Stimulated activated CD4-positive, alpha-beta T cell treated with anti-CD3 and anti-CD28 coated beads, Interleukin-1b, Interleukin-23, amount 100 ng/mL, for 4 hours (primary cell): ENCODE results near the gene DIPK1C.
A peak's percentile ranks its signal among the peaks of the same experiment; 100 is the strongest.
"Not testable (repeated sequence)": the region's sequence is repeated elsewhere in the genome, so short reads cannot be mapped to it uniquely, and the experiment has no call there.

ENCODE experiments used
- DNase-seq, 2 donors: peaks; one replicate each; pipeline ENCODE4 v3.0.0-alpha.2; 2020; ENCODE audit warnings: low read depth in 2 of 2

The DIPK1C gene

DNA sequence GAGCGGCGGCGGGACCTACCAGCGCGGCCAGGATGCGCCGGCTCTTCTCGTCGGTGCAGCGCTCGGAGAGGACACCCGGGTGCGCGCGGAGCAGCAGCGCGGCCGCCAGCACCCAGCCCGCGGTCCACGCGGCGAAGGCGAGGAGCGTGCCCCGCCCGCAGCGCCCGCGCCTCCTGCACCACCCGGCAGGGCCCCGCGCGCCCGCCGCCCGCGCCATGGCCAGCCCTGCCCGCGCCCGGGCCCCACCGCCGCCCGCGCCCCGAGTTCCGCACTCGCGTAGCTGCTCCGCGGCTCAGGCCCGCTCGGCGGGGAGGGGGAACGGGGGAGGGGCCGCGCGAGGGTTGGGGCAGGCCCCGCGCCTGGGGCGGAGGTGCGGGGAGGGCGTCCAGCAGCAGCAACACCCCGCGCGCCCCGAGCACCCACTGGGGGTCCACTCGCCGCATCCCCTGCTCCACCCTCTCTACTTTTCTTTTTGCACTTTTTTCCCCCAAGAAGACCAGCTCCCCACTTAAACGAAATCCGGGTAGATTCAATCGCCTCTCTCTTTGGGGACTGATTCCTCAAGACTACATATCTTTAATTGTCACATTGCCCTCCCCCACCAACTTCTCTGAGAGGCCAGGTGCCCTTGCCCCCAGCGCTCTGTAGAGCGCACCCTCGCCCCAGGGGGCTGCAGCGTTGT lies at the start of gene DIPK1C:
Gene DIPK1C (minus strand): TSS at position 266 of the 682 bp plus-strand sequence. CDS start 49 bp downstream, at position 217.
- DNase-seq, result peak in 1 of 2 donors; percentile 3

DNA sequence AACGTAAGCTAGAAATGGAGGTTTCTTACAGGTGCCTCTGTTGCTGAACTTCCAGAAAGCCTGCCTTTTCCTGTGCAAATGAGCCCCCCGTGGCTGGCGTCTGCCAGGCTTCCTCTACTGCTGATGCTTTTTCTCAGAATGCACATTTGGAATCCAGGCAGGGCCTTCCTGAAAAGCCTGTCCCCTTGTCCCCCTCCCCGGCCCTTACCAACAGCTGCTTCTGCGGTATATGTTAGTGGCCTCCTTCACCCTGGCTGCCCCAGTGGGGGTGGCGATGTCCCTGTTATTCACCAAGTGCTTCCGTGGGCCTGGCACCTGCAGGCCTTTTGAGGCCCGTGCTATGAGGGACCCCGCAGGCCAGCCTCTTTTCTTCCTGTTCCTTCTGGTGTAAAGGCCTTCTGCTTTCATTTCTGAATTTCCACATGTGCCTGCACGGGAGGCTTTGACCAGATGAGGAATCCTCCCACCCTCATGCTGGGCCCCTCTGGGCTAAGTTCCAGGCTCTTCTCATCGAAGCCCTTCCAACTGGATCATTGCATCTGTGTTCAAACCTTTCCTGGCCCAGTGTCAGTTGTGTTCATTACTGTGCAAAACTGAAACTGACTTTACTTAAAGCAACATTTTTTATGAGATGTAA lies 49.5 kb upstream of the DIPK1C start:
- DNase-seq, result no peak

DNA sequence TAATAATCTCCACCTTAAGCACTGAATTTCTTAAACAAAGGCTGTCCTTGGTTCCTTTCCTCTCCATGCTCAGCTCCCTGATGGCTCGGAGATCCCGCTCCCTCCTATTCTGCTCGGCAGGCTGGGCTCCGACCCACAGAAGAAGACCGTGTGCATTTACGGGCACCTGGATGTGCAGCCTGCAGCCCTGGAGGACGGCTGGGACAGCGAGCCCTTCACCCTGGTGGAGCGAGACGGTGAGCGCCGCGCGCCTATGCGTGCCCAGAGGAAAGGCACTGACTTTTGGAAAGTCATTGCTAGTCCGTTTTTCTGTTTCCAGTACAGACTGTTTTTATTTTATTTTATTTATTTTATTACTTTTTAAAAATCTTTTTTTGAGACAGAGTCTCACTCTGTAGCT lies 48.7 kb upstream of the DIPK1C start:
- no peak for DNase-seq

DNA sequence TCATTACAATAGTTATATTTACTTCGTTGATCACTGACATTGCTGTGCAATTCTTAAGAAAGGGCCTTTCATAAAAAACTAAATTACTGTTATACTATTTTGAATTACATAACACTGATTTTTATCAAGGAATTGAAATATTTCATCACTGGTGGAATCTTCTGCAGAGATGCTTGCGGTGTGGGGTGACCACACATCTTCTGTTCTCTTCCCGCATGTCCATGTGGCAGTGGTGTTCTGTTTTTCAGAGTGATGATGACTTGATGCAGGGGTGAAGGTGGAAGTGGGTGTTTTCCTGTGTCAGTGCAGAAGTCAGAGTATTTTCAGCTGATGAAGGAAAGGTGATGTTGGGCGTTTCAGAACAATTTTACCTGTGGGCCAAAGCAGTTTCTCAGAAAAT lies 46.0 kb upstream of the DIPK1C start:
- no peak for DNase-seq

DNA sequence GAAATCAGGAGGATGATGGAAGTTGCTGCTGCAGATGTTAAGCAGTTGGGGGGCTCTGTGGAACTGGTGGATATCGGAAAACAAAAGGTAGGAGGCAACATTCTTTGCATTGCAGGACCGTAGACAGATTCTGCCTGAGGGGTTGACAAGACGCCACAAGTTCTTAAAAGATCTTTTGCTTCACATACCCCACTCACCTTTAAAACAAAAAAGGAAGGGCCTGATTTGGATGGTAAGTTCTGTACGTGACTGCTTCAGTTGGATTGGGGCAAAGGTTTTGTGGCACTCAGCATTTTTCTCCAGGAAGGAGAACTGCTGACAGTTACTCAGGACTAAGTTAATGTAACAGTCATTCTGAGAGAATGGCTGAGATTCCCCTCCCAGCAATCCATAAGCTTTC lies 44.3 kb upstream of the DIPK1C start:
- no peak for DNase-seq

GRCh38 chr18:74500774-74501173 lies 43.7 kb upstream of the DIPK1C start:
- not testable (repeated sequence) for DNase-seq

DNA sequence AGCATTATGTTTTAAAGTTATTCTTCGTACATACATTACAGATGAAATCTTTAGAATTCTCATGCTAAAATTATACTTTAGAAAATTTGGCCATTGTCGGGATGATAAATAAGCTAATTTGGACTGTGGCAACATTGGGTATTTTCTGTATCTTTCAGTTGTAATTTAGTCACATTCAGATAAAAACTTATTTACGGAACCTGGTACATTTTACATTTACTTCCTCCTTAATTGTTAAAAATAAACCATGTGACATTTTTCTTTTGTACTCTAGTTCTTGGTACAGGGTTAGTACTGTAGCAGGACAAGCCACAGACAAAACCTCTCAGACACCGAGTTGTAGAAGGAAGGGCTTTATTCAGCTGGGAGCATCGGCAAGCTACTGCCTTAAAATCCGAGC lies 43.3 kb upstream of the DIPK1C start:
- DNase-seq, result no peak

GRCh38 chr18:74499633-74500032 lies 42.5 kb upstream of the DIPK1C start:
- peak in 1 of 2 donors; percentile 30 for DNase-seq

- peak; percentile 67 to 68 for DNase-seq
Measured at GRCh38 chr18:74498712-74499627, 41.9 kb upstream of the DIPK1C start.

DNA sequence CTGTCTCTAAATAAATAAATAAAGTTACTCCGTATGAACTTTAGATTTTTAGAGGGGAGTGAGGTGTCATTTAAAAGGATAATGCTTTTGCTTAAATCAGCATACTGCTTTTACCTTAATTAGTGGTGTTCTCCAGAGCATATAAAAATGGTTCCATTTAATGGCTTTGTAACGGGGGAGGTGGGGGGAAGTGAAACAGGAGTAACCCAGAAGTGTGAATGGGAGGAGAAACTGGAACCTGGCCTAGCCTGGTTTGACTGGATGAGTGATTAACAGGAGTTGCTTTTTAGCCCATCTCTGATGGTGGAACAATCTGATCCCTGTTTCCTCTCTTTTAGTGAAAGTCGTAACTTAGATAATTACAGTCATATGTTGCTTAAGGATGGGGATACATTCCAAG lies 40.7 kb upstream of the DIPK1C start:
- no peak for DNase-seq

DNA sequence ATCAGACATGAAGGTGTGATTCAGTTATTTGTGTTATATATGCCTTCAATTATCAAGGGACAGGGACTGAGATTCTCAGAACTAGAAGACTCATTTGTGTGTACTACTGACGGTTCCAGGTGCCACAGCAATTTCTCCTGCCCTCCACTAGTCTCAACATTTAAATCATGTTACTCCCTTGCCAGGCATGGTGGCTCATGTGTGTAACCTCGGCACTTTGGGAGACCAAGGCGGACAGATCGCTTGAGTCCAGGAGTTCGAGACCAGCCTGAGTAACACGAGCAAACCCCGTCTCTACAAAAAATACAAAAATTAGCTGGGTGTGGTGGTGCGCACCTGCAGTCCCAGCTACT lies 40.2 kb upstream of the DIPK1C start:
- no peak for DNase-seq

DNA sequence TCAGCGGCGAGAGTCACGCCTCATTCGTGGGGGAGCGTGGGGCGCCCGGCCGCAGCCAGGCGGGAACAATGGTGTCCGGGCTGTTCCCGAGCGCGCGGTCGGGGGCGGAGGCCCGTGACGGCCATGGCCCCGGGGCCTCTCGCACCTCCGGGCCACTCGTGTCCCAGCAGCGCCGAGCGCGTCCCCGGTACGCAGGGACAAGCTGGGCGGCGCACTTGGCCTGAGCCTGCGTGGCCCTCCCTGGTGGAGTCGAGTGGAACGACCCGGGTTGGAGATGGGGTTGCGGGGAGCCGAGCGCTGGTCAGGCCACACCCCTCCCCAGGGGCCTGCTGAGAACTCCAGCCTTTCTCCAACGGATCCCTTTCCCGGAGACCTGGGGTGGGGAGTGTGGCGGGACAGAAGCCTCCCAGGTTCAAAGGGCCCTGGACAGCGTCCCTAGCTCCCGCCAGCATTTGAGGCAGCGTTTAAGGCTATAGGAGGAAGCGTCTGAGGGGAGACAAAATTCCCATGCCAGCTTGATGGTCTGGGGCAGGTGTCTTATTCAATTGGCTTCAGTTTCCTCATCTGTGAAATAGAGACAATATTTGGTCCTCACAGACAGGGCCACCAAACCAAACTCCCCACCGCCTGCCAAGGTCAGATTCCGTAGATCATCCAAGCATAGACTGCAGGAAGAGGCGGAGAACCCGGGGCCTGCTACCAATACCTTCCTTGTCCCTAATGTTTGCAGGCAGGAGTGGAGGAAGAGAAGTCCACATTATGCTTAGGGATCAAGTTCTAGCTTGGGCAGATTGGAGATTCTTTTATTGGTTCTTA lies 39.6 kb upstream of the DIPK1C start:
- peak; percentile 12 to 27 for DNase-seq

DNA sequence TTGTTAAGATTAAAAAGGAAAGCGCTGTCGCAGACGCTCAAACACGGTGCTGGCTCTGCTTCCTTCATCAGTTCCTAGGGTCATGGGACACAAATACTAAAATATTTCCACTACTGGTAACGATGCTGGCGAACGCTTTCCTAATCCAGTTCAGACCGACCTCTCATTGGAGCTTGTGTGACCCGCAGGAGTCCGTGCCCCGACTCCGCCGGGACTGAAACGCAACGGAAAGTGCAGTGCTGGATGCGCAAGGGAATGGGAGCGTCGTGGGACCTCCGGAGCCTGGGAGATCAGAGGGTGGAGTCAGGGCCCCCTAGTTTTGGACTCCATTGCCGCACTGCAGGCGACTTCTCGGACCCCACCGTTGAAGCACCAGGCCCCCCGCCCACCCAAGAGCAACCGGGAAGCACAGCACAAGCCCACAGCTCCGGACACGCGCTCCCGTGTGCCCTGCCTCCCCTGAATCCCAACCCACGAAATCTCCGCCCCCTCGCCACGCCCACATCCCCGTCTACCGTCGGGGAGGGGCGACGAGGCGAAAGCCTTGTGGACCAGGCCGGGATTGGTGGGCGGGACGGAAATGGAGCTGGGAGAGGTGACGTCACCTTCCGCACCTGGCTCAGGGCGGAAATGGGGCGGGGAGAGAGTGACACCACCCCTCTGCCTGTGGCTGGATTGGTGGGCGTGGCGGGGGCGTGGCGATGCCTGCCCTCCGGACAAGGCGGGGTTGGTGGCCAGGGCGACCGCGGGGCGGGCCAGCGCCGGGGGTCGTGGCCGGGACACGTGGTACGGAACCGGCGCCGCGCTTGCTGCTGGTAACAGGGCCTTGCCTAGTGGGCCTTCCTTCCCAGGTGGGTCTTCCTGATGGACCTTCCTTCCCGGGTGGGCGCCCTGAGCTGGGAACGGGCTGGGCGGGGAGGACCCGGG lies 38.7 kb upstream of the DIPK1C start, which contains the start of gene CNDP2:
Gene CNDP2 (plus strand): TSS at position 783 of the 927 bp plus-strand sequence. CDS start 3,611 bp downstream, outside the sequence.
- DNase-seq, result peak; percentile 99 to 100

DNA sequence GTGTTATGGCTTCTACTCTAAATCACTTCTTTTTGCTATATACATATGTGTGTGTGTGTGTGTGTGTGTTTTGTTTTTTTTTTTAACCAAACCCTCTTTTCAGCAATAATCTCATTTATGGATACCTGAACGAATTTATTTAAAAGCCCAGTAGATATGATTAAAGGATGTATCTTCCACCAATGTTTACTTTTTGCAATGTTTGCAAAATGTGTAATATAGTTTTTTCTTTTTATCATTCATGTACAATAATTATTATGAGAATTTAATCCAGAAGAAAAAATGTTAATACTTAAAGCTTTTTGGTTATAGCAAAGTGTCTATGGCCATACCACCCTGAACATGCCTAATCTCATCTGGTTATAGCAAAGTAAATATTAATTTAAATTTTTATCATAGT lies 37.4 kb upstream of the DIPK1C start:
- no peak for DNase-seq

DNA sequence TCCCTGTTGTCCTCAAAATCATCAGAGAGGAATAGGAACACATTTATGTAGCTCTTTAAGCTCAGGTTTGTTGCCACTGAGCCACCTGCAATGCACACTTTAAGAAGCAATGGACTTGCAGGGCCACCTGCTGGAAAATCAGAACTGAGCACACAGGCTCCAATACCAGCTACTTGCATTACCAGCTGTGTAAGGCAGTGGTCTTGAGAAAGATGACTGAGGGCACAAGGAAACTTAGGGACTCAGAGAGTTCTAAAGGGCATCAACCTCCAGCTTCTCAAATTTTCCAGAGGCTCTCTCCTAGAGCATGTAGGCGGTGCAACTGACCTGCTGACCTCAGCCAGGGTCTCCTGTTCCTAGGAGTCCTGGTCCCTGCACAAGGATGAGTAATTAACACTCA lies 36.6 kb upstream of the DIPK1C start:
- DNase-seq, result peak in 1 of 2 donors; percentile 37

- DNase-seq, result no peak
Measured at GRCh38 chr18:74492259-74492658, 35.2 kb upstream of the DIPK1C start.

- DNase-seq, result no peak
Measured at GRCh38 chr18:74489676-74490075, 32.6 kb upstream of the DIPK1C start.

- no peak for DNase-seq
Measured at GRCh38 chr18:74488864-74489263, 31.8 kb upstream of the DIPK1C start.

DNA sequence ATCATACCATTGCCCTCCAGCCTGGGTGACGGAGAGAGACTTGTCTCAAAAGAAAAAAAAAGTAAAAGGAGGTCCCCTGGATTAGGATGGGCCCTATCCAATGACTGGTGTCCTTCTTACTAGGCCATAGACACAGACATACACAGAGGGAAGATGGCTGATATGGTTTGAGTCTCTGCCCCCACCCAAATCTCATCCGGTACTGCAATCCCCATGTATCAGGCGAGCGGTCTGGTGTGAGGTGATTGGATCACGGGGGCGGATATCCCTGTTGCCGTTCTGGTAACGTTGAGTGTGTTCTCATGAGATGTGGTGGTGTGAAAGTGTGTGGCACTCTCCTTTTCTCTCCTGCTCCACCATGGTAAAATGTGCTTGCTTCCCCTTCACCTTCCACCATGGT lies 31.2 kb upstream of the DIPK1C start:
- no peak for DNase-seq

- no peak for DNase-seq
Measured at GRCh38 chr18:74486119-74486849, 29.2 kb upstream of the DIPK1C start.
